Skeletal muscle tissue (tissue), 4 donors: ENCODE results near the gene GCK. TPM values are rescaled to one million over a fixed set of nuclear protein-coding genes. Genes with fewer than 3 reads are reported as not detected.

Source experiments
- H3K27ac ChIP-seq: one replicate; pipeline ENCODE4 v1.7.0; 2013; ENCODE audit warnings: mild to moderate bottlenecking, low read depth, low read length, inconsistent platforms
- H3K27me3 ChIP-seq, 3 donors: one replicate each; pipeline ENCODE4 v1.7.0; 2013; ENCODE audit warnings: low read length in 3 of 3; ENCODE audit not compliant: control insufficient read depth in 3 of 3, insufficient read depth in 3 of 3
- H3K36me3 ChIP-seq, 3 donors: one replicate each; pipeline ENCODE4 v1.7.0; 2013; ENCODE audit warnings: low read length in 3 of 3; ENCODE audit not compliant: control insufficient read depth in 3 of 3, insufficient read depth in 3 of 3
- H3K4me1 ChIP-seq, 3 donors: one replicate each; pipeline ENCODE4 v1.7.0; 2013; ENCODE audit warnings: low read length in 3 of 3, mild to moderate bottlenecking in 3 of 3; ENCODE audit not compliant: control insufficient read depth in 3 of 3, insufficient read depth in 3 of 3
- H3K4me3 ChIP-seq, 3 donors: one replicate each; pipeline ENCODE4 v1.7.0; 2013; ENCODE audit warnings: low read length in 3 of 3
- H3K9ac ChIP-seq, 3 donors: one replicate each; pipeline ENCODE4 v1.7.0; 2013; ENCODE audit warnings: low read length in 3 of 3, mild to moderate bottlenecking in 3 of 3, moderate library complexity in 2 of 3, low read depth in 1 of 3
- H3K9me3 ChIP-seq, 3 donors: one replicate each; pipeline ENCODE4 v1.7.0; 2013; ENCODE audit warnings: low read length in 3 of 3; ENCODE audit not compliant: control insufficient read depth in 3 of 3
- total RNA-seq: library from RNA; depleted of rRNA; stranded (reverse); fragments of >200 nt; gene quantifications from one replicate; pipeline ENCODE4 v1.2.3, GENCODE V29; 2014
- donor health status: Osteomylitis.

Gene GCK
- total RNA-seq, 1 donor from 2014 or later: 2.1 TPM

DNA sequence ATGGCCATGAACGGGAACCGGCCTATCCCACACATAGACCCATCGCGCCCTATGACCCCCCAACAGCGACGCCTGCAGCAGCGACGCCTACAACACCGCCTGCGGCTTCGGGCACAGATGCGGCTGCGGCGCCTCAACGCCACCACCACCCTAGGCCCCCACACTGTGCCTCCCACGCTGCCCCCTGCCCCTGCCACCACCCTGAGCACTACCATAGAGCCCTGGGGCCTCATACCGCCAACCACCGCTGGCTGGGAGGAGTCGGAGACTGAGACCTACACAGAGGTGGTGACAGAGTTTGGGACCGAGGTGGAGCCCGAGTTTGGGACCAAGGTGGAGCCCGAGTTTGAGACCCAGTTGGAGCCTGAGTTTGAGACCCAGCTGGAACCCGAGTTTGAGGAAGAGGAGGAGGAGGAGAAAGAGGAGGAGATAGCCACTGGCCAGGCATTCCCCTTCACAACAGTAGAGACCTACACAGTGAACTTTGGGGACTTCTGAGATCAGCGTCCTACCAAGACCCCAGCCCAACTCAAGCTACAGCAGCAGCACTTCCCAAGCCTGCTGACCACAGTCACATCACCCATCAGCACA, 75.4 kb downstream of the GCK start:
- Histone ChIP-seq H3K9me3 (no peaks in the 10 kb centered on the region), H3K9ac (no peak overlapping the region), H3K4me1 (peaks cover 14 to 31% (median 20%) of the 10 kb centered on the region in 3 donors), H3K27me3 (peaks cover 0 to 11% (median 3%) of the 10 kb centered on the region in 3 donors), H3K27ac (no peak overlapping the region), H3K36me3 (peaks cover 20 to 25% (median 25%) of the 10 kb centered on the region in 3 donors), H3K4me3 (no peak overlapping the region)

DNA sequence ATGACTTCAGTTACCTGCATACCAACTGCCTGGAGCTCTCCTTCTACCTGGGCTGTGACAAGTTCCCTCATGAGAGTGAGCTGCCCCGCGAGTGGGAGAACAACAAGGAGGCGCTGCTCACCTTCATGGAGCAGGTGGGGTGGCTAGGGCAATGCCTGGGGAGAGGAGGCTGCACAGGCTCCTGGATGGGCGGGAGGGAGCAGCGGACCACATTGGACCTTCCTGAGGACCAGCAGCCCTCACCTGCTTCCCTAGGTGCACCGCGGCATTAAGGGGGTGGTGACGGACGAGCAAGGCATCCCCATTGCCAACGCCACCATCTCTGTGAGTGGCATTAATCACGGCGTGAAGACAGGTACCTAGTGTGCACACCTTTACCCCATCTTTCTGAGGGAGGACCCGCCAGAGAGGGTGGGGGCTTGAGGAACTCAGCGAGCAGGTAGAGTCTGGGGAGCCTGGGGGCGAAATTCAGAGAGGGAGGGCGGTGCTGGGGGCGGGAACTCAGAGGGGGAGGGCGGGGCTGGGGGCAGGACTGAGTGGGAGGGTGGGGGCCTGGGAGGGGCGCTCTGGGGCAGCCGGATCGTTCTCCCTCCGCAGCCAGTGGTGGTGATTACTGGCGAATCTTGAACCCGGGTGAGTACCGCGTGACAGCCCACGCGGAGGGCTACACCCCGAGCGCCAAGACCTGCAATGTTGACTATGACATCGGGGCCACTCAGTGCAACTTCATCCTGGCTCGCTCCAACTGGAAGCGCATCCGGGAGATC, 76.1 kb downstream of the GCK start:
- H3K4me3 ChIP-seq: no peak overlapping the region
- H3K9ac ChIP-seq: no peak overlapping the region
- peaks cover 20 to 25% (median 24%) of the 10 kb centered on the region in 3 donors for H3K36me3 ChIP-seq
- H3K27ac ChIP-seq: no peak overlapping the region
- no peaks in the 10 kb centered on the region for H3K9me3 ChIP-seq
- H3K27me3 ChIP-seq: peaks cover 0 to 11% (median 3%) of the 10 kb centered on the region in 3 donors
- H3K4me1 ChIP-seq: peaks cover 14 to 31% (median 20%) of the 10 kb centered on the region in 3 donors

GRCh38 chr7:44112231-44112996, 76.8 kb downstream of the GCK start:
- H3K36me3 ChIP-seq: peaks cover 15 to 21% (median 20%) of the 10 kb centered on the region in 3 donors
- no peak overlapping the region for H3K4me3 ChIP-seq
- peaks cover 14 to 31% (median 20%) of the 10 kb centered on the region in 3 donors for H3K4me1 ChIP-seq
- peaks cover 0 to 11% (median 3%) of the 10 kb centered on the region in 3 donors for H3K27me3 ChIP-seq
- H3K27ac ChIP-seq: no peak overlapping the region
- no peaks in the 10 kb centered on the region for H3K9me3 ChIP-seq
- H3K9ac ChIP-seq: peak overlapping the region in 1 of 3 donors; percentile 16

- Histone ChIP-seq H3K9ac (no peak overlapping the region), H3K27me3 (peaks cover 0 to 11% (median 3%) of the 10 kb centered on the region in 3 donors), H3K9me3 (no peaks in the 10 kb centered on the region), H3K4me3 (no peak overlapping the region), H3K4me1 (peaks cover 14 to 31% (median 20%) of the 10 kb centered on the region in 3 donors), H3K27ac (no peak overlapping the region), H3K36me3 (peaks cover 9 to 14% (median 14%) of the 10 kb centered on the region in 3 donors)
Measured at GRCh38 chr7:44111761-44112160, 77.5 kb downstream of the GCK start.

DNA sequence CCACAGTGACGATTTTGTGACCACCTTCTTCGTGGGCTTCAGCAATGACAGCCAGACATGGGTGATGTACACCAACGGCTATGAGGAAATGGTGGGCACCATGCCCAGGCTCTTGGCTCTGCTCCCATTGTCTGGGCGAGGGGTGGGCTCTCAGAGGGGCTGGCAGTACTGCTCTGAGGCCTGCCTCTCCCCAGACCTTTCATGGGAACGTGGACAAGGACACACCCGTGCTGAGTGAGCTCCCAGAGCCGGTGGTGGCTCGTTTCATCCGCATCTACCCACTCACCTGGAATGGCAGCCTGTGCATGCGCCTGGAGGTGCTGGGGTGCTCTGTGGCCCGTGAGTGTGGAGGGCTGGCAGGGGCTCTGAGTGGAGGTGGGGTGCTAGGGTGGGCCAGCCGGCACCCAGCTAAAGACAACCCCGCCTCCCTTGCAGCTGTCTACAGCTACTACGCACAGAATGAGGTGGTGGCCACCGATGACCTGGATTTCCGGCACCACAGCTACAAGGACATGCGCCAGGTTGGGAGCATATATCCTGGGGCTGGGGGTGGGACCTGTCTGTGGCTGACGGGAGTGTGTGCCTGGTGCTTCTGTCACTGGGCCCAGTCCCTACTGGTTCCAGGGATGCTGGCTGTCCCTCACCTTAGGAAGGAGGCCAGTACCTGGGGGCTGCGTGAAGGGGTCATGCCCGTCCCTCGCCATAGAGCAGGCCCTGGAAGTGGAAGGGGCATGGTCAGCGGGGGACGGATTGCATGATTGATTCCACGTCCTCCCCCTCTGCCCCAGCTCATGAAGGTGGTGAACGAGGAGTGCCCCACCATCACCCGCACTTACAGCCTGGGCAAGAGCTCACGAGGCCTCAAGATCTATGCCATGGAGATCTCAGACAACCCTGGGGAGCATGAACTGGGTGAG, 78.3 kb downstream of the GCK start:
- Histone ChIP-seq H3K27ac (no peak overlapping the region), H3K27me3 (peaks cover 0 to 15% (median 3%) of the 10 kb centered on the region in 3 donors), H3K9me3 (no peaks in the 10 kb centered on the region), H3K4me3 (no peak overlapping the region), H3K4me1 (peaks cover 14 to 35% (median 21%) of the 10 kb centered on the region in 3 donors), H3K9ac (no peak overlapping the region), H3K36me3 (peaks cover 3 to 14% (median 8%) of the 10 kb centered on the region in 3 donors)

- H3K36me3 ChIP-seq: peaks cover 3 to 7% (median 6%) of the 10 kb centered on the region in 3 donors
Measured at GRCh38 chr7:44109991-44110390, 79.2 kb downstream of the GCK start.

DNA sequence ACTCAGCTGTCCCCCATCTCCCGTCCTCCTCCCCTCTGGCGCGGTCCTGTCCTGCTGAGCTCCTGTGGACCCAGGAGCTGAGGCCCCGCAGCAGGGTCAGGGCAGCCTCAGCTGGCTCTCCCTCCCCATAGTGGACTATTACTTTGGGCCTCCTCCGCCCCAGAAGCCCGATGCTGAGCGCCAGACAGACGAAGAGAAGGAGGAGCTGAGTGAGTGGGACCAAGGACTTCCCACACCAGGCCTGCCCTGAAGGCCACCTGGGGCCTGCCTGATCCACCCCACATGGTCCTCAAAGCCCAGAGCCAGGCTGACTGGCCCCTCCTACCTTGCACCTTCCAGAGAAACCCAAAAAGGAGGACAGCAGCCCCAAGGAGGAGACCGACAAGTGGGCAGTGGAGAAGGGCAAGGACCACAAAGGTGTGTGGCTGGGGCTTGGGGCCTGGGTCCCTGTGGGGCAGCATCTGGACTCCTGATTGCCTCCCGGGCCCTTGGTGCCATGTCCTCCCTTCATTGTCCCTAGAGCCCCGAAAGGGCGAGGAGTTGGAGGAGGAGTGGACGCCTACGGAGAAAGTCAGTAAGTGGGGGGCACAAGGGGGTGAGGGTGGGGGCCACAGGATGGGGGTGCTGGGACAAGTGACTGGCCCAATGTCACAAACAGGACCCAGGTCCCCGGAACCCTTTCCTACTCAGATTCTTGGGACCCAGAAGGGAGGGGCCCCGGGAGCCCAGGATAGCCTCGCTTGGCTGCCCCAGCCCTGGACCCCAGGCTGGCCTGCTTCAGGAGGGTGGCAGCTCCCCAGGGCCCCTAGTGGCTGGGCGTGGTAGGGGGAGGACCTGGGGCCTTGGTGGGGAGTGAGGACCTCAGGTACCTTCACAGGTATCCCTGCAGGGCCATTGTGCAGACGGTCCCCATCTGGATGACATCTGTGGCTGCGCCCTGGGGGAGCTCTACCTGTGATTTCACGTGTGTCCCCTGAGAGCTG, 80.2 kb downstream of the GCK start:
- no peak overlapping the region for H3K4me3 ChIP-seq
- peaks cover 3 to 7% (median 6%) of the 10 kb centered on the region in 3 donors for H3K36me3 ChIP-seq
- peak overlapping the region in 1 of 3 donors; percentile 40 for H3K9ac ChIP-seq
- H3K9me3 ChIP-seq: no peaks in the 10 kb centered on the region
- no peak overlapping the region for H3K27ac ChIP-seq
- peaks cover 7 to 27% (median 17%) of the 10 kb centered on the region in 3 donors for H3K4me1 ChIP-seq
- H3K27me3 ChIP-seq: peaks cover 9 to 26% (median 10%) of the 10 kb centered on the region in 3 donors

More at GRCh38 chr7:44109991-44110390, 79.2 kb downstream of the GCK start:
- peaks cover 7 to 24% (median 8%) of the 10 kb centered on the region in 3 donors for H3K27me3 ChIP-seq
- no peak overlapping the region for H3K9ac ChIP-seq
- no peak overlapping the region for H3K27ac ChIP-seq
- no peak overlapping the region for H3K4me3 ChIP-seq
- H3K9me3 ChIP-seq: no peaks in the 10 kb centered on the region
- peaks cover 16 to 36% (median 24%) of the 10 kb centered on the region in 3 donors for H3K4me1 ChIP-seq

DNA sequence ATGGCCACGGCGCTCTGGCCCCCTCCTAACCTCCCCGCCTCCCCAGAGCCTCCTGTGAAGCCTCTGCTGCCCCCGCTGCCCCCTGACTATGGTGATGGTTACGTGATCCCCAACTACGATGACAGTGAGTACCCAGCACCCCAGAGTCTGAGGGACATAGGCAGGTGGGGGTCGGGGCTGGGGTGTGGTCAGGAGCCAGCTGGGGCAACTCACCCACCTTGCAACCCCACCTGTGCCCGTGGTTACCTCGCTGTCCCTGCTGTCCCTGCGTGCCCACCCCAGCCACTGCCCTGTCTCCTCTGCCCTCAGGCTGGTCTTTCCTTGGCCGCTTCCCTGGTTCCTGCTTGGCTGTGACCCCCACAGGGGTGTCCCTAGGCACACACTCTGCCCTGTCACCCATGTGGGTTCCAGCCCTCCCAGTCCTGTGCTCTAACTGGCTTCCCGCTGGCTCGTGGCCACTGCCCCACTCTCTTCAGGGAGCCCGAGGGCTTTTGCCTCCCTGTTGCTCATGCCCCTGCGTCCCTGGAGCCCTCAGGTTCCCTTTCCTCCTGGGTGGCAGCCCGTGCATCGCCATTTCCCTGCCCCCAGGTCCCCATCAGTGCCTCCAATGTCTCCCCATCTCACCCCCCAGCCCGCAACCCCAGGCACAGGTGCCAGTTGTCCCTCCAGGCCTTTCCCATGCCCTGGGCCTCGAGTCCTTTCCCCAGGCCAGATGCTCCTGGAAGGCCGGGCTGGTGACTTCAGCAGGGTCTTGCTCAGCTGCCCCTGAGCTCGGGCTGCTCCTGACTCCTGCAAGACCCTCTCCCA, 81.1 kb downstream of the GCK start:
- H3K4me1 ChIP-seq: peaks cover 12 to 27% (median 19%) of the 10 kb centered on the region in 3 donors
- no peak overlapping the region for H3K27ac ChIP-seq
- peaks cover 0 to 7% (median 4%) of the 10 kb centered on the region in 3 donors for H3K36me3 ChIP-seq

More for the DNA sequence above, 81.1 kb downstream of the GCK start:
- Histone ChIP-seq H3K4me3 (no peak overlapping the region), H3K9me3 (no peaks in the 10 kb centered on the region), H3K9ac (peak overlapping the region in 1 of 3 donors; percentile 33), H3K27me3 (peaks cover 14 to 26% (median 15%) of the 10 kb centered on the region in 3 donors)
